ENCODE results near the gene NUP133.
"Not testable (repeated sequence)": the region's sequence is repeated elsewhere in the genome, so short reads cannot be mapped to it uniquely, and the experiment has no call there.

The NUP133 gene

DNA sequence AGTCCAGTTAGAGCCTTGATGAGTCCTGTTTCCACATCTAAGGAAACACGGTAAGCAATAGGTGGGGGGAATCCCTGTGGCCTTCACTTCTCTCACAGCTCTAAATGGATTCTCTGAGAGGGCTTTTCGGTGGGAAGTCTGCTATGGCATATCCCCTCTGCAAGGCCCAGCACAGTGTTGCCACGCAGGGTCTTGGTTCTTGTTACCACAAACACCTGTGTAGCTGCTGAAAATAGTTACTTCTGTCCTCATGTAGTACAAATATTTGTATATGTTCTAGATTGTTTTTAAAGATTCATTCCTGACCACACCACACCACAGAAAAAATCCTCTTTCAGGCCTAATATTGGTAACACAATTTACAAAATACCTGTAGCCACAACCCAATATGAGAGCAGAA, 79.9 kb downstream of the NUP133 start:
- H3K9ac ChIP-seq (ENCODE audit: low read depth, low read length), result no peak overlapping the region
- H3K27me3 ChIP-seq (ENCODE audit: control insufficient read depth, insufficient read depth, low read length), result peaks cover 10% of the 10 kb centered on the region

DNA sequence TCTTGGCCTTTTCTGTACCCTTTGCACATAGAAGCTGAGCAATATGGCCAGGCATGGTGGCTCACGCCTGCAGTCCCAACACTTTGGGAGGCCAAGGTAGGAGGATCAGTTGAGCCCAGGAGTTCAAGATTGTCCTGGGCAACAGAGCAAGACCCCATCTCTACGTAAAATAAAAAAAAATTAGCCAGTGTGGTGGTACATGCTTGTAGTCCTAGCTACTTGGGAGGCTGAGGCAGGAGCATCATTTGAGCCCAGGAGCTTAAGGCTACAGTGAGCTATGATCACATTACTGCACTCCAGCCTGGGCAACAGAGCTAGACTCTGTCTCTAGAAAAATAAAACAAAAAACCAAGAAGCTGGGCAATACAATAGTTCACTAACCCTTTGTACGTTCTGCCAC, 80.6 kb downstream of the NUP133 start:
- Histone ChIP-seq H3K9me3 (ENCODE audit: control insufficient read depth, insufficient read depth, low read length) (no peaks in the 10 kb centered on the region), H3K4me1 (ENCODE audit: control insufficient read depth, insufficient read depth, low read length) (no peaks in the 10 kb centered on the region), H3K9ac (ENCODE audit: low read depth, low read length) (no peak overlapping the region), H3K4me3 (ENCODE audit: low read depth, low read length) (no peak overlapping the region), H3K36me3 (ENCODE audit: control insufficient read depth, insufficient read depth, low read length) (no peaks in the 10 kb centered on the region), H3K27me3 (ENCODE audit: control insufficient read depth, insufficient read depth, low read length) (peaks cover 8% of the 10 kb centered on the region)

More for the DNA sequence above, 79.9 kb downstream of the NUP133 start:
- H3K4me1 ChIP-seq (ENCODE audit: control insufficient read depth, insufficient read depth, low read length), result no peaks in the 10 kb centered on the region
- no peaks in the 10 kb centered on the region for H3K9me3 ChIP-seq (ENCODE audit: control insufficient read depth, insufficient read depth, low read length)
- no peak overlapping the region for H3K4me3 ChIP-seq (ENCODE audit: low read depth, low read length)
- no peaks in the 10 kb centered on the region for H3K36me3 ChIP-seq (ENCODE audit: control insufficient read depth, insufficient read depth, low read length)

DNA sequence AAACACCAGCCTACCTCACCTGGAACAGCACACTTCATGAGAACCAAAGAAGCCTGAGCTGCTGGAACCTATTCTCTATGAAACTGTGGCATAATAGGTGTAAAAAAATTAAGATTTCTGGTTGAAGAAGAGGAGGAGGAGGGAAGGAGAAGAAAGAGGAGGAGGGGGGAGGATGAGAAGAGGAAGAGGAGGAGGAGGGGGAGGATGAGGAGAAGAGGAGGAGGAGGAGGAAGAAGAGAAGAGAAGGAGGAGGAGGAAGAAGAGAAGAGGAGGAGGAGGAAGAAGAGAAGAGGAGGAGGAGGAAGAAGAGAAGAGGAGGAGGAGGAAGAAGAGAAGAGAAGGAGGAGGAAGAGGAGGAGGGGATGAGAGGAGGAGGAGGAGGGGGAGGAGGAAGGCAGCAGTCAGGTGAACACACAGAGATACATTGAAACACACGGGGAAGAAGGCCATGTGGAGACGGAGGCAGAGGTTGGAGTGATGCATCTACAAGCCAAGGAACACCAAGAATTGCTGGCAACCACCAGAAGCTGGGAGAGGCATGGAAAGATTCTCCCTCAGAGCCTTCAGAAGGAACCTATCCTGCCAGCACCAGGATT, 82.5 kb downstream of the NUP133 start:
- Histone ChIP-seq H3K27me3 (ENCODE audit: control insufficient read depth, insufficient read depth, low read length) (no peaks in the 10 kb centered on the region), H3K36me3 (ENCODE audit: control insufficient read depth, insufficient read depth, low read length) (no peaks in the 10 kb centered on the region), H3K9ac (ENCODE audit: low read depth, low read length) (no peak overlapping the region), H3K9me3 (ENCODE audit: control insufficient read depth, insufficient read depth, low read length) (no peaks in the 10 kb centered on the region), H3K4me1 (ENCODE audit: control insufficient read depth, insufficient read depth, low read length) (no peaks in the 10 kb centered on the region), H3K4me3 (ENCODE audit: low read depth, low read length) (no peak overlapping the region)

DNA sequence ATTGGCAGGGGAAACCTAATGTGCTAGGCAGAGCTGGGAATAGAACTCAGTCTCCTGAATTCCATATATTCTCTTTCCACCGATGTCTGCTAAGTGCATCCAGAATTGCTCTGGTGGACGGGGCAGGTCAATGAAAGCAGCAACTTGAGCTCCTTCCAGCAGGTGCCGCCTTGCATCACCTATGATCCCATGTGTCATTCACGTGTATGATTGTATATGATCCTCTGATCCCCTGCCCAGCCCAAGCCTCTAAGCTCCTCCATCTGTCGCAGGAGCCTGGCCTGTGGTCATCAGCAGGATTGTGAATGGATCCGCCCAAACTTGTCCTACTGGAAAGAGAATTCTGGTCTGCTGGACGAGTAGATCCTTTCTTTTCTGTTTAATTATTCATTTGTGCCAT, 87.4 kb downstream of the NUP133 start:
- no peak overlapping the region for H3K4me3 ChIP-seq (ENCODE audit: low read depth, low read length)
- no peaks in the 10 kb centered on the region for H3K27me3 ChIP-seq (ENCODE audit: control insufficient read depth, insufficient read depth, low read length)
- no peaks in the 10 kb centered on the region for H3K36me3 ChIP-seq (ENCODE audit: control insufficient read depth, insufficient read depth, low read length)
- no peak overlapping the region for H3K9ac ChIP-seq (ENCODE audit: low read depth, low read length)
- no peaks in the 10 kb centered on the region for H3K4me1 ChIP-seq (ENCODE audit: control insufficient read depth, insufficient read depth, low read length)
- H3K9me3 ChIP-seq (ENCODE audit: control insufficient read depth, insufficient read depth, low read length), result no peaks in the 10 kb centered on the region

DNA sequence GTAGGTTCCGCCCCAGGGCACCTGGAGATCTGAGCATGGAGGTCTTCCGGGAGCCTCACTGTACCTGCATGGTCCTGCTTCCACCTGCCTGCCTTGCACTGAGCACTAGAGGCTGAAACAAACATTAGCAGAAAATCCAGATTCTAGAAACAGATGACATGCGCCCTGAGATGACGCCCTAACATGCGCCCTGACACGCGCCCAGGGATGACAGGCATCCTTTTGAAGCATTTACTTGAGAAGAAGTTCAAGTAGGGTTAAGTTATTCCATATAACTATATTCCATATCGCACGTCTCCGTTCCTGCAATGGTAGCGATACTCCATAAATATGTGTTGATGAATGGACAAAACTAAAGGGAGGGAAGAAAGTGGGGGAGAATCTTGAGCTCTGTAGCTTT, 87.9 kb downstream of the NUP133 start:
- no peak overlapping the region for H3K9ac ChIP-seq (ENCODE audit: low read depth, low read length)

DNA sequence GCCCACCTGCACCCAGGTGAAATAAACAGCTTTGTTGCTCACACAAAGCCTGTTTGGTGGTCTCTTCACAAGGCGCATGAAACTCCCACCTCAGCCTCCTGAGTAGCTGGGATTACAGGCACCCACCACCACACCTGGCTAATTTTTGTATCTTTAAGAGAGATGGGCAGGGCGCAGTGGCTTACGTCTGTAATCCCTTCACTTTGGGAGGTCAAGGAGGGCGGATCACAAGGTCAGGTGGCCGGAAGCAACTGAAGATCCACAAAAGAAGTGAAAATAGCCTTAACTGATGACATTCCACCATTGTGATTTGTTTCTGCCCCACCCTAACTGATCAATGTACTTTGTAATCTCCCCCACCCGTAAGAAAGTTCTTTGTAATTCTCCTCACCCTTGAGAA, 89.6 kb downstream of the NUP133 start:
- H3K4me3 ChIP-seq (ENCODE audit: low read depth, low read length); H3K9ac ChIP-seq (ENCODE audit: low read depth, low read length); H3K4me1 ChIP-seq (ENCODE audit: control insufficient read depth, insufficient read depth, low read length); H3K36me3 ChIP-seq (ENCODE audit: control insufficient read depth, insufficient read depth, low read length); H3K9me3 ChIP-seq (ENCODE audit: control insufficient read depth, insufficient read depth, low read length); H3K27me3 ChIP-seq (ENCODE audit: control insufficient read depth, insufficient read depth, low read length): not testable (repeated sequence)

More for the DNA sequence above, 87.9 kb downstream of the NUP133 start:
- H3K4me1 ChIP-seq (ENCODE audit: control insufficient read depth, insufficient read depth, low read length), result no peaks in the 10 kb centered on the region
- no peaks in the 10 kb centered on the region for H3K9me3 ChIP-seq (ENCODE audit: control insufficient read depth, insufficient read depth, low read length)
- no peak overlapping the region for H3K4me3 ChIP-seq (ENCODE audit: low read depth, low read length)
- no peaks in the 10 kb centered on the region for H3K36me3 ChIP-seq (ENCODE audit: control insufficient read depth, insufficient read depth, low read length)
- H3K27me3 ChIP-seq (ENCODE audit: control insufficient read depth, insufficient read depth, low read length), result no peaks in the 10 kb centered on the region

DNA sequence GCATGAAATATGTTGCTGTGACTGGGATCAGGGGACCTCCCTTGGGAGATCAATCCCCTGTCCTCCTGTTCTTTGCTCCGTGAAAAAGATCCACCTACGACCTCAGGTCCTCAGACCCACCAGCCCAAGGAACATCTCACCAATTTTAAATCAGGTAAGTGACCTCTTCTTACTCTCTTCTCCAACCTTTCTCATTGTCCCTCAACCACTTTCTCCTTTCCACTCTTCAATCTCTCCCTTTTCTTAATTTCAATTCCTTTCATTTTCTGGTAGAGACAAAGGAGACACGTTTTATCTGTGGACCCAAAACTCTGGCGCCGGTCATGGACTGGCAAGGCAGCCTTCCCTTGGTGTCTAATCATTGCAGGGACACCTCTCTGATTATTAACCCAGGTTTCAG, 95.3 kb downstream of the NUP133 start:
- not testable (repeated sequence) for H3K36me3 ChIP-seq (ENCODE audit: control insufficient read depth, insufficient read depth, low read length); H3K9me3 ChIP-seq (ENCODE audit: control insufficient read depth, insufficient read depth, low read length); H3K4me3 ChIP-seq (ENCODE audit: low read depth, low read length); H3K4me1 ChIP-seq (ENCODE audit: control insufficient read depth, insufficient read depth, low read length); H3K9ac ChIP-seq (ENCODE audit: low read depth, low read length)
- peaks cover 15% of the 10 kb centered on the region for H3K27me3 ChIP-seq (ENCODE audit: control insufficient read depth, insufficient read depth, low read length)

DNA sequence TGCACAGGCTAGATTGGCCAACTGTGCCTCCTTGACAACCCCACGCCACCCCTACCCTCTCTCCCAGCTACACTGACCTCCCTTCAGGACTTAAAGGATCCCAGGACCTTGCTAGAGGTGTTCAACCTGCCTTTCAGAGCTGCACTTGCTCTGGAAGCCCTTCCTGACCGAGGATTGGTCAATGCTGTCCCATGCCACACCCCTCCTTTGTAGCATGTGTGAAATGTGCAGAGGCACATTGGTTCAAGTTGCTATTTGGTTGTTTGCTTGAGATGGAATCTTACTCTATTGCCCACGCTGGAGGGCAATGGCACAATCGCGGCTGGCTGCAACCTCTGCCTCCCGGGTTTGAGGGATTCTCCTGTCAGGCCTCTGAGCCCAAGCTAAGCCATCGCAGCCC, 96.1 kb downstream of the NUP133 start:
- no peak overlapping the region for H3K4me3 ChIP-seq (ENCODE audit: low read depth, low read length)
- no peaks in the 10 kb centered on the region for H3K36me3 ChIP-seq (ENCODE audit: control insufficient read depth, insufficient read depth, low read length)
- H3K9ac ChIP-seq (ENCODE audit: low read depth, low read length), result no peak overlapping the region
- H3K4me1 ChIP-seq (ENCODE audit: control insufficient read depth, insufficient read depth, low read length), result no peaks in the 10 kb centered on the region
- peaks cover 21% of the 10 kb centered on the region for H3K27me3 ChIP-seq (ENCODE audit: control insufficient read depth, insufficient read depth, low read length)
- no peaks in the 10 kb centered on the region for H3K9me3 ChIP-seq (ENCODE audit: control insufficient read depth, insufficient read depth, low read length)

DNA sequence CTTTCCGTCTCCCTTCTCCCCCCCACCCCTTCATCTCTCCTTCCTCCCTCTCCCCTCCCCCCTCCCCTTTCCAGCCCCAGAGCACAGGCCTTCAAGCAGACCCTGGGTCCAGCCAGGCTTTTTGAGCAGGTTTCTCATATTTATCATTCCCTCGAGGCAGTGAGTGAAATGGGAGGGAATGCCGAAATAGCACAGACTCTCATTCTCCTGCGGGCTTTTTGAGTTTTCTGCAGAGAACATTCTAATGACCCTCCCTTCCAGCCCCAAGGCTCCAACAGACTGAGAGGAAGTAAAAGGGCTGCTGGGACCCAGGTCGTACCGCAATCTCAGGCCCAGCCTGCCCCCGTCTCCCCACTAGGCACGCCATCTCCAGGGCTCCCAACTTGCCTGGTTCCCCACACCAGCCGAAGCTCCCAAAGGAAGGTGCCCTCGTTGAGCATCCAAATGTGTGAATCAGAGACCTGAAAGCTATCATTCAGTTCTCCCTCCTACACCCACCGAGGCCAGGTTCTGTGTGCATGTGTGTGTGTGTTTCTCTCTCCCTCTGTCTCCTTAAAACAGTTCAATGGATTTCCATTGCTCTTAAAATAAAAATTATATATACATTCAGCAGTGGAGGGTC, 96.6 kb downstream of the NUP133 start:
- H3K36me3 ChIP-seq (ENCODE audit: control insufficient read depth, insufficient read depth, low read length), result no peaks in the 10 kb centered on the region
- H3K4me3 ChIP-seq (ENCODE audit: low read depth, low read length), result no peak overlapping the region
- H3K9ac ChIP-seq (ENCODE audit: low read depth, low read length), result no peak overlapping the region

DNA sequence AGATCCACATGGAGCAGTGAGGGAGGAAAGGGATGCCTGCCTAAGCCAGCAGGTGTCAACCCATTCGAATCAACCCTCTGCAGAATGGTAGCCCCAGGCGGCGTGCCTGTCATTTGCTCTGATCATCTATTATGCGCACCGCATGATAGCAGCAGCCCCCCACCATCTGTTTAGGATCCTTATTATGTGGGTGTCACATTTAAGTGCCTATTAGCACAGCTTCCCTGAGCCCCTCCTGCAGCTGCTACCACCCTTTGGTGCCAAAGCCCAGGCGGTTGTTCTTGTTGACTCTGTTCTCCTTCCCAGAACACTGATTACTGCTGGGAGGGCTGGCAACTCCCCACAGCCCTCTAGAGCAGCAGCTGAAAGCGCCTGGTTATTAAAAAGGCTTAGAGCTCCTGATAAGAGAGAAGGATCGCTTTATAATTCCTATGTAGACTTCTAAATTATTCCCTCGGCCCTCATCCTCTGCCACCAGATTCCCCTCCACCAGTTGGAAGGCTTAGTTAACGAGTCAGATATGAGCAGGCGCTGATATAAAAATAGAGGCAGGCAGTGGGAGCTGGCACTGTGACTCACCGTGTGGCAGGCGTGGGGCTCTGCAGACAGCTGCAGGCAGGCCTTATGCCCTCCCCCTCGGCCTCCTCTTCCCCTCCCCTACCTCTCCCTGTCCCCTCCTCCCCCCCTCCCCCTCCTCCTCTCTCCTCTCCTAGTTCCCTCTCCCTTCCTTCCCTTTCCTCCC, 97.3 kb downstream of the NUP133 start:
- H3K9me3 ChIP-seq (ENCODE audit: control insufficient read depth, insufficient read depth, low read length), result no peaks in the 10 kb centered on the region
- H3K36me3 ChIP-seq (ENCODE audit: control insufficient read depth, insufficient read depth, low read length), result no peaks in the 10 kb centered on the region
- peaks cover 30% of the 10 kb centered on the region for H3K27me3 ChIP-seq (ENCODE audit: control insufficient read depth, insufficient read depth, low read length)
- no peak overlapping the region for H3K4me3 ChIP-seq (ENCODE audit: low read depth, low read length)
- no peak overlapping the region for H3K9ac ChIP-seq (ENCODE audit: low read depth, low read length)
- H3K4me1 ChIP-seq (ENCODE audit: control insufficient read depth, insufficient read depth, low read length), result no peaks in the 10 kb centered on the region

More for the DNA sequence above, 96.6 kb downstream of the NUP133 start:
- H3K4me1 ChIP-seq (ENCODE audit: control insufficient read depth, insufficient read depth, low read length), result no peaks in the 10 kb centered on the region
- no peaks in the 10 kb centered on the region for H3K9me3 ChIP-seq (ENCODE audit: control insufficient read depth, insufficient read depth, low read length)
- H3K27me3 ChIP-seq (ENCODE audit: control insufficient read depth, insufficient read depth, low read length), result peaks cover 25% of the 10 kb centered on the region

DNA sequence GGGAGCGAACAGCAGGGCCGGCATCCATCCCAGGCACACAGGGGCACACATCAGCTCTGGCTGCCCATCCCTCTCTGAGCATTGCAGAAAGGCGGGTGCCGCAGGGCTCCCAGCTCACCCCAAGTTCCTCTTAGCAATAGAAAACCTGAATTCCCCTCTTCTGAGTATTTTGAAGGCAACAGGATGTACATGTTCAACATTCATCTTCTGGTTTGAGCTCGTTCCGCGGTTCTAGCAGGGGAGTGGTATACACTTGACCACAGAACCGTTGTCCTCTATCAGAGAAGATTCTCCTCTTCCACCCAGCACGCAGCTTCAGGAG, 97.8 kb downstream of the NUP133 start:
- H3K27me3 ChIP-seq (ENCODE audit: control insufficient read depth, insufficient read depth, low read length), result peaks cover 34% of the 10 kb centered on the region
- no peak overlapping the region for H3K9ac ChIP-seq (ENCODE audit: low read depth, low read length)
- no peaks in the 10 kb centered on the region for H3K36me3 ChIP-seq (ENCODE audit: control insufficient read depth, insufficient read depth, low read length)
- H3K9me3 ChIP-seq (ENCODE audit: control insufficient read depth, insufficient read depth, low read length), result no peaks in the 10 kb centered on the region
- no peak overlapping the region for H3K4me3 ChIP-seq (ENCODE audit: low read depth, low read length)
- no peaks in the 10 kb centered on the region for H3K4me1 ChIP-seq (ENCODE audit: control insufficient read depth, insufficient read depth, low read length)
